ENCODE results near the gene SNN. TPM values are rescaled to one million over a fixed set of nuclear protein-coding genes. Genes with fewer than 3 reads are reported as not detected.

The SNN gene
- total RNA-seq, 2 experiments from 2014 or later, result 6.0 to 7.2 TPM

GRCh38 chr16:11655655-11656054 is 12.6 kb upstream of the SNN start:
- ChIA-PET POLR2A (no interaction called here), CTCF (interaction anchor here (0.6 to 1.7 kb wide), 4 partner anchors 9 to 260 kb away, joined by 3 to 7 read pairs (median 4); no protein-coding TSS in a partner anchor)
- intact Hi-C loops (cut with DNase I, micrococcal nuclease), result no loop called here
- Mint-ChIP-seq H3K27me3 (no peaks in the 10 kb centered on the region), H3K9me3 (ENCODE audit: low read depth) (no peaks in the 10 kb centered on the region), H3K36me3 (ENCODE audit: low read depth) (no peaks in the 10 kb centered on the region), H3K4me1 (peaks cover 7% of the 10 kb centered on the region), H3K27ac (no peak overlapping the region), H3K4me3 (no peak overlapping the region)
- DNase-seq (no peak), ATAC-seq (no peak)

- Mint-ChIP-seq H3K27ac (no peak overlapping the region), H3K4me3 (no peak overlapping the region), H3K27me3 (no peaks in the 10 kb centered on the region), H3K9me3 (ENCODE audit: low read depth) (no peaks in the 10 kb centered on the region), H3K36me3 (ENCODE audit: low read depth) (no peaks in the 10 kb centered on the region), H3K4me1 (peaks cover 7% of the 10 kb centered on the region)
- ATAC-seq (no peak), DNase-seq (no peak)
- CTCF ChIA-PET, result no interaction called here
- intact Hi-C loops (cut with DNase I, micrococcal nuclease), result no loop called here
- POLR2A ChIA-PET, result no interaction called here
Observed at GRCh38 chr16:11657556-11657955, 10.7 kb upstream of the SNN start.

GRCh38 chr16:11658896-11659708 is 9.2 kb upstream of the SNN start:
- no peak overlapping the region for H3K4me3 Mint-ChIP-seq
- no peaks in the 10 kb centered on the region for H3K9me3 Mint-ChIP-seq (ENCODE audit: low read depth)
- no peaks in the 10 kb centered on the region for H3K36me3 Mint-ChIP-seq (ENCODE audit: low read depth)
- intact Hi-C loops (cut with DNase I, micrococcal nuclease), result no loop called here
- CTCF ChIA-PET, result interaction anchor here (0.6 to 1.1 kb wide), 5 partner anchors 70 to 796 kb away, joined by 3 read pairs; no protein-coding TSS in a partner anchor
- no peak overlapping the region for H3K27ac Mint-ChIP-seq
- H3K4me1 Mint-ChIP-seq, result peaks cover 10% of the 10 kb centered on the region
- no peak for DNase-seq
- ATAC-seq, result no peak
- POLR2A ChIA-PET, result interaction anchor here (0.6 kb wide), 1 partner anchor 31 kb away, joined by 3 read pairs; no protein-coding TSS in a partner anchor
- H3K27me3 Mint-ChIP-seq, result no peaks in the 10 kb centered on the region

- Mint-ChIP-seq H3K4me1 (peaks cover 19% of the 10 kb centered on the region), H3K36me3 (ENCODE audit: low read depth) (no peaks in the 10 kb centered on the region), H3K27ac (no peak overlapping the region), H3K4me3 (no peak overlapping the region), H3K27me3 (no peaks in the 10 kb centered on the region), H3K9me3 (ENCODE audit: low read depth) (no peaks in the 10 kb centered on the region)
- DNase-seq (no peak), ATAC-seq (no peak)
- ChIA-PET CTCF (interaction anchor here (0.9 to 1.4 kb wide), 6 partner anchors 13 to 680 kb away, joined by 3 to 4 read pairs (median 3); no protein-coding TSS in a partner anchor), POLR2A (no interaction called here)
- intact Hi-C loops (cut with DNase I, micrococcal nuclease), result no loop called here
Observed at GRCh38 chr16:11660565-11660964, 7.7 kb upstream of the SNN start.

- no peaks in the 10 kb centered on the region for H3K36me3 Mint-ChIP-seq (ENCODE audit: low read depth)
- CTCF ChIA-PET, result interaction anchor here (0.6 kb wide), 1 partner anchor 128 kb away, joined by 4 read pairs; no protein-coding TSS in a partner anchor
- ATAC-seq (no peak), DNase-seq (no peak)
- no peaks in the 10 kb centered on the region for H3K9me3 Mint-ChIP-seq (ENCODE audit: low read depth)
- intact Hi-C loops (cut with DNase I, micrococcal nuclease), result no loop called here
- no peaks in the 10 kb centered on the region for H3K27me3 Mint-ChIP-seq
- no peak overlapping the region for H3K4me3 Mint-ChIP-seq
- POLR2A ChIA-PET, result interaction anchor here (0.6 kb wide), 1 partner anchor 57 kb away, joined by 7 read pairs; no protein-coding TSS in a partner anchor
- peaks cover 33% of the 10 kb centered on the region for H3K4me1 Mint-ChIP-seq
- no peak overlapping the region for H3K27ac Mint-ChIP-seq
Observed at GRCh38 chr16:11662582-11662981, 5.7 kb upstream of the SNN start.

- no peaks in the 10 kb centered on the region for H3K27me3 Mint-ChIP-seq
- ChIA-PET CTCF (interaction anchor here (0.9 to 1.4 kb wide), 7 partner anchors 10 to 715 kb away, joined by 3 to 7 read pairs (median 4); no protein-coding TSS in a partner anchor), POLR2A (interaction anchor here (0.5 kb wide), 1 partner anchor 25 kb away, joined by 3 read pairs; no protein-coding TSS in a partner anchor)
- H3K4me3 Mint-ChIP-seq, result peak overlapping the region; percentile 29
- no peaks in the 10 kb centered on the region for H3K36me3 Mint-ChIP-seq (ENCODE audit: low read depth)
- H3K4me1 Mint-ChIP-seq, result peaks cover 44% of the 10 kb centered on the region
- DNase-seq, result peak; percentile 58
- intact Hi-C loops (cut with DNase I, micrococcal nuclease), result no loop called here
- peak overlapping the region; percentile 78 for H3K27ac Mint-ChIP-seq
- no peak for ATAC-seq
- no peaks in the 10 kb centered on the region for H3K9me3 Mint-ChIP-seq (ENCODE audit: low read depth)
Observed at GRCh38 chr16:11665071-11665491, 3.2 kb upstream of the SNN start.

GRCh38 chr16:11666103-11667055 is 1.9 kb upstream of the SNN start:
- Mint-ChIP-seq H3K36me3 (ENCODE audit: low read depth) (no peaks in the 10 kb centered on the region), H3K9me3 (ENCODE audit: low read depth) (no peaks in the 10 kb centered on the region), H3K27me3 (no peaks in the 10 kb centered on the region), H3K4me3 (no peak overlapping the region), H3K4me1 (peaks cover 57% of the 10 kb centered on the region), H3K27ac (peak overlapping the region; percentile 22)
- CTCF ChIA-PET, result interaction anchor here (1.4 kb wide), 3 partner anchors 23 to 716 kb away, joined by 4 to 7 read pairs (median 4); no protein-coding TSS in a partner anchor
- DNase-seq (no peak), ATAC-seq (no peak)
- POLR2A ChIA-PET, result interaction anchor here (0.6 kb wide), 1 partner anchor 707 kb away, joined by 3 read pairs; no protein-coding TSS in a partner anchor
- intact Hi-C loops (cut with DNase I, micrococcal nuclease), result no loop called here

GRCh38 chr16:11667221-11667823 is 933 bp upstream of the SNN start:
- H3K36me3 Mint-ChIP-seq (ENCODE audit: low read depth), result no peaks in the 10 kb centered on the region
- intact Hi-C loops (cut with DNase I, micrococcal nuclease), result no loop called here
- peak overlapping the region; percentile 61 for H3K4me3 Mint-ChIP-seq
- no peaks in the 10 kb centered on the region for H3K27me3 Mint-ChIP-seq
- H3K4me1 Mint-ChIP-seq, result peaks cover 67% of the 10 kb centered on the region
- no peak overlapping the region for H3K27ac Mint-ChIP-seq
- ChIA-PET POLR2A (interaction anchor here (0.6 kb wide), 1 partner anchor 708 kb away, joined by 3 read pairs; no protein-coding TSS in a partner anchor), CTCF (interaction anchor here (0.6 kb wide), 1 partner anchor 262 kb away, joined by 4 read pairs; no protein-coding TSS in a partner anchor)
- no peaks in the 10 kb centered on the region for H3K9me3 Mint-ChIP-seq (ENCODE audit: low read depth)
- DNase-seq (no peak), ATAC-seq (no peak)

- Mint-ChIP-seq H3K27me3 (no peaks in the 10 kb centered on the region), H3K4me3 (peak overlapping the region; percentile 72), H3K9me3 (ENCODE audit: low read depth) (no peaks in the 10 kb centered on the region), H3K4me1 (peaks cover 74% of the 10 kb centered on the region), H3K27ac (no peak overlapping the region), H3K36me3 (ENCODE audit: low read depth) (no peaks in the 10 kb centered on the region)
- ChIA-PET CTCF (interaction anchor here (0.7 to 1.6 kb wide), 5 partner anchors 11 to 413 kb away, joined by 3 to 9 read pairs (median 4); no protein-coding TSS in a partner anchor), POLR2A (no interaction called here)
- intact Hi-C loops (cut with DNase I, micrococcal nuclease), result loop anchor here in 1 of 2 experiments (1.0 to 2.0 kb wide), 9 partner anchors 74 to 726 kb away; partner anchors contain the start of genes DEXI, RMI2, RSL1D1 and SNX29
- no peak for ATAC-seq
- peak; percentile 39 for DNase-seq
Observed at GRCh38 chr16:11668623-11669379, 546 bp downstream of the SNN start.

Data from activated CD4-positive, alpha-beta T cell treated with anti-CD3 and anti-CD28 coated beads for 36 hours (primary cell).